Esophagus squamous epithelium (tissue), 4 donors: ENCODE results near the gene UBR3.
"Not testable (repeated sequence)": the region's sequence is repeated elsewhere in the genome, so short reads cannot be mapped to it uniquely, and the experiment has no call there.

ENCODE experiments used
- POLR2A ChIP-seq, 4 donors: fragments of 450-650 bp; IDR thresholded peaks; one replicate each; pipeline ENCODE4 v1.6.1; 2017; ENCODE audit warnings: antibody characterized with exemption in 4 of 4, mild to moderate bottlenecking in 4 of 4, moderate library complexity in 3 of 4
- TF ChIP-seq, protein P1 (sequence below), 6 experiments: fragments of 450-650 bp in 4 of 6; fragments of 200-600 bp in 2 of 6; sonication (generic) in 2 of 6; IDR thresholded peaks; one replicate each; pipeline ENCODE4 v1.5.1; 2016 to 2019; ENCODE audit warnings: antibody characterized with exemption in 6 of 6, mild to moderate bottlenecking in 4 of 6, moderate library complexity in 4 of 6

- TF ChIP-seq, protein P1, sequence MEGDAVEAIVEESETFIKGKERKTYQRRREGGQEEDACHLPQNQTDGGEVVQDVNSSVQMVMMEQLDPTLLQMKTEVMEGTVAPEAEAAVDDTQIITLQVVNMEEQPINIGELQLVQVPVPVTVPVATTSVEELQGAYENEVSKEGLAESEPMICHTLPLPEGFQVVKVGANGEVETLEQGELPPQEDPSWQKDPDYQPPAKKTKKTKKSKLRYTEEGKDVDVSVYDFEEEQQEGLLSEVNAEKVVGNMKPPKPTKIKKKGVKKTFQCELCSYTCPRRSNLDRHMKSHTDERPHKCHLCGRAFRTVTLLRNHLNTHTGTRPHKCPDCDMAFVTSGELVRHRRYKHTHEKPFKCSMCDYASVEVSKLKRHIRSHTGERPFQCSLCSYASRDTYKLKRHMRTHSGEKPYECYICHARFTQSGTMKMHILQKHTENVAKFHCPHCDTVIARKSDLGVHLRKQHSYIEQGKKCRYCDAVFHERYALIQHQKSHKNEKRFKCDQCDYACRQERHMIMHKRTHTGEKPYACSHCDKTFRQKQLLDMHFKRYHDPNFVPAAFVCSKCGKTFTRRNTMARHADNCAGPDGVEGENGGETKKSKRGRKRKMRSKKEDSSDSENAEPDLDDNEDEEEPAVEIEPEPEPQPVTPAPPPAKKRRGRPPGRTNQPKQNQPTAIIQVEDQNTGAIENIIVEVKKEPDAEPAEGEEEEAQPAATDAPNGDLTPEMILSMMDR (IDR thresholded peaks at IDR 0.05) = not testable (repeated sequence)
- not testable (repeated sequence) for TF ChIP-seq POLR2A (IDR thresholded peaks at IDR 0.05)
Measured at GRCh38 chr2:169820101-169820500, 7.2 kb upstream of the UBR3 start.
